HEK293 (cell line): ENCODE data around the gene NPHP4.

ENCODE experiments used
- CTCF ChIA-PET: fragments of 350-600 bp; formaldehyde crosslinking; extraction: SDS; loops from one replicate; lab custom pipeline; 2021; ENCODE audit warnings: antibody characterized with exemption; lab: Yijun Ruan, JAX
- POLR2A ChIA-PET: fragments of 300-600 bp; formaldehyde crosslinking; extraction: SDS; loops from one replicate; lab custom pipeline; 2020; ENCODE audit warnings: antibody characterized with exemption, inconsistent platforms; lab: Yijun Ruan, JAX
- H3K27ac ChIP-seq: fragments of 200-500 bp; sonication (Bioruptor generic); 2 replicates; pipeline ENCODE4 v1.5.1; 2014; ENCODE audit warnings: low read depth, low read length, control low read depth, inconsistent platforms; ENCODE audit errors: extremely low read depth
- H3K36me3 ChIP-seq, 2 experiments: fragments of 200-500 bp in 1 of 2; sonication (Bioruptor generic) in 1 of 2; 1 replicate in 1 of 2; 2 replicates in 1 of 2; pipeline ENCODE4 v1.5.1; 2014 to 2017; ENCODE audit warnings: inconsistent platforms in 2 of 2, low read length in 2 of 2; ENCODE audit not compliant: control insufficient read depth in 2 of 2, insufficient read depth in 1 of 2
- H3K4me1 ChIP-seq: fragments of 200-500 bp; sonication (Bioruptor generic); 2 replicates; pipeline ENCODE4 v1.5.1; 2014; ENCODE audit warnings: mild to moderate bottlenecking, low read length, inconsistent platforms; ENCODE audit not compliant: control insufficient read depth, insufficient read depth
- H3K4me3 ChIP-seq: 2 replicates; pipeline ENCODE4 v1.5.1; 2011; ENCODE audit warnings: low read depth, mild to moderate bottlenecking, control low read depth, low read length, moderate library complexity
- H3K9me3 ChIP-seq: fragments of 200-500 bp; sonication (Bioruptor generic); 2 replicates; pipeline ENCODE4 v1.5.1; 2014; ENCODE audit warnings: low read depth, low read length, inconsistent platforms; ENCODE audit not compliant: control insufficient read depth, insufficient read depth
- GLIS2 ChIP-seq: fragments of 450-650 bp; formaldehyde crosslinking; IDR thresholded peaks from 2 replicates; pipeline ENCODE4 v1.5.1; 2016; ENCODE audit warnings: missing biosample characterization, missing genetic modification characterization
- MYNN ChIP-seq: fragments of 450-650 bp; formaldehyde crosslinking; IDR thresholded peaks from 2 replicates; pipeline ENCODE4 v1.5.1; 2016; ENCODE audit warnings: missing biosample characterization, missing genetic modification characterization, borderline replicate concordance
- OVOL3 ChIP-seq: fragments of 450-650 bp; formaldehyde crosslinking; IDR thresholded peaks from 2 replicates; pipeline ENCODE4 v1.5.1; 2016; ENCODE audit warnings: missing biosample characterization, missing genetic modification characterization
- ZNF202 ChIP-seq: fragments of 450-650 bp; formaldehyde crosslinking; IDR thresholded peaks from 2 replicates; pipeline ENCODE4 v1.5.1; 2016; ENCODE audit warnings: missing biosample characterization, missing genetic modification characterization, borderline replicate concordance
- ZNF366 ChIP-seq: fragments of 450-650 bp; formaldehyde crosslinking; conservative IDR thresholded peaks from 2 replicates; pipeline ENCODE4 v1.5.1; 2016; ENCODE audit warnings: missing biosample characterization, missing genetic modification characterization
- ZNF394 ChIP-seq: fragments of 450-650 bp; formaldehyde crosslinking; IDR thresholded peaks from 2 replicates; pipeline ENCODE4 v1.5.1; 2016; ENCODE audit warnings: missing biosample characterization, missing genetic modification characterization, mild to moderate bottlenecking, moderate library complexity, borderline replicate concordance
- ZNF600 ChIP-seq: fragments of 450-650 bp; formaldehyde crosslinking; IDR thresholded peaks from 2 replicates; pipeline ENCODE4 v1.5.1; 2016; ENCODE audit warnings: missing biosample characterization, missing genetic modification characterization
- ZNF707 ChIP-seq: fragments of 450-650 bp; formaldehyde crosslinking; IDR thresholded peaks from 2 replicates; pipeline ENCODE4 v1.5.1; 2016; ENCODE audit warnings: missing biosample characterization, missing genetic modification characterization
- ZNF791 ChIP-seq: fragments of 450-650 bp; formaldehyde crosslinking; IDR thresholded peaks from 2 replicates; pipeline ENCODE4 v1.5.1; 2016; ENCODE audit warnings: missing biosample characterization, missing genetic modification characterization
- TF ChIP-seq, protein P1 (sequence below): fragments of 450-650 bp; formaldehyde crosslinking; IDR thresholded peaks from 2 replicates; pipeline ENCODE4 v1.5.1; 2016; ENCODE audit warnings: missing biosample characterization, missing genetic modification characterization
- TF ChIP-seq, protein P2 (sequence below): fragments of 450-650 bp; formaldehyde crosslinking; IDR thresholded peaks from 2 replicates; pipeline ENCODE4; 2016; ENCODE audit warnings: missing biosample characterization, missing genetic modification characterization
- TF ChIP-seq, protein P3 (sequence below): fragments of 450-650 bp; formaldehyde crosslinking; IDR thresholded peaks from 2 replicates; pipeline ENCODE4 v1.5.1; 2017; ENCODE audit warnings: missing biosample characterization, missing genetic modification characterization
- TF ChIP-seq, protein P4 (sequence below): fragments of 450-650 bp; formaldehyde crosslinking; IDR thresholded peaks from 2 replicates; pipeline ENCODE4 v1.5.1; 2016; ENCODE audit warnings: missing biosample characterization, missing genetic modification characterization, borderline replicate concordance
- TF ChIP-seq, protein P5 (sequence below): fragments of 450-650 bp; formaldehyde crosslinking; IDR thresholded peaks from 2 replicates; pipeline ENCODE4 v1.5.1; 2016; ENCODE audit warnings: missing biosample characterization, missing genetic modification characterization, low read depth

The NPHP4 gene

DNA sequence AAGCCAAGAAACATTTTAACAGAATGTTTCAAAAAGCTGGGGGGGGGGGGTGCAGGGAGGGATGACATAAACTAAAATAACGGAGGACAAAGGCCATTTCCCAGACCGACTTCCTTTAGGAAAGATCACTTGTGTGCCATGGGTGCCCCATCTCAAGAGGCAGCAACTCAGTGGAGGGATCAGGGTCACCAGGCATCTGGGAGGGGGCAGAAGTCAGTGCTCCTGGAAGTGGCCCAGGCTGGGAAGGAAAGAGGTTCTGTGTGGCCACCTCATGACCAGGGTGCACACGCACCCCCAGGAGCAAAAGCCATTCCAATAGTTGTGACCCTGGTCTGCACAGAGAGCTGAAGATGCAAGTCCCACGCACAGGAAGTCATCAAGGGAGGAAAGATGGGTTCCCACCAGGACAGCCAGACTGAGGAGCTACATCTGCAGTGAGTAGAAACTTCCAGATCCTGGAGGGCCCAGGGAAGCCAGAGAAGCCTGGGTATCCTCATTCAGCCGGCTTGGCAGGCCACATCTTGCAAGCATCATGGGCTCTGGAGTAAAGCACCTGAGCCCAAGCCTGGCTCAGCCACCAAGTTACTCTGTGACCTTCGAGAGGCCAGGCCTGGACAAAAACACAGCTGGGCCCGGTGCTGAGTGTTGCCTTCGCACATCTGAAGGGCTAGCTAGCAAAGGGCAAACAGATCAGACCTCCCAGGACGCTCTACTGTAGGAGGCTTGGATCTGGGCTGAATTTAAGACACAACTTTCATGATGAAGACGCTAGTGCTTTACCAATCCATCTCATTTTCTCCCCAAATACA is 36.0 kb downstream of the NPHP4 start:
- CTCF ChIA-PET = no interaction called here
- H3K36me3 ChIP-seq = peaks cover 0 to 69% of the 10 kb centered on the region in 2 experiments; a peak in 1 of 3 replicates
- POLR2A ChIA-PET = no interaction called here
- no peak overlapping the region for H3K4me3 ChIP-seq
- no peak overlapping the region for H3K27ac ChIP-seq
- TF ChIP-seq, protein P1, sequence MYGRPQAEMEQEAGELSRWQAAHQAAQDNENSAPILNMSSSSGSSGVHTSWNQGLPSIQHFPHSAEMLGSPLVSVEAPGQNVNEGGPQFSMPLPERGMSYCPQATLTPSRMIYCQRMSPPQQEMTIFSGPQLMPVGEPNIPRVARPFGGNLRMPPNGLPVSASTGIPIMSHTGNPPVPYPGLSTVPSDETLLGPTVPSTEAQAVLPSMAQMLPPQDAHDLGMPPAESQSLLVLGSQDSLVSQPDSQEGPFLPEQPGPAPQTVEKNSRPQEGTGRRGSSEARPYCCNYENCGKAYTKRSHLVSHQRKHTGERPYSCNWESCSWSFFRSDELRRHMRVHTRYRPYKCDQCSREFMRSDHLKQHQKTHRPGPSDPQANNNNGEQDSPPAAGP (tag by site-specific recombination) = no peak
- TF ChIP-seq ZNF600 (tag by site-specific recombination) (no peak), OVOL3 (no peak)
- TF ChIP-seq, protein P2, sequence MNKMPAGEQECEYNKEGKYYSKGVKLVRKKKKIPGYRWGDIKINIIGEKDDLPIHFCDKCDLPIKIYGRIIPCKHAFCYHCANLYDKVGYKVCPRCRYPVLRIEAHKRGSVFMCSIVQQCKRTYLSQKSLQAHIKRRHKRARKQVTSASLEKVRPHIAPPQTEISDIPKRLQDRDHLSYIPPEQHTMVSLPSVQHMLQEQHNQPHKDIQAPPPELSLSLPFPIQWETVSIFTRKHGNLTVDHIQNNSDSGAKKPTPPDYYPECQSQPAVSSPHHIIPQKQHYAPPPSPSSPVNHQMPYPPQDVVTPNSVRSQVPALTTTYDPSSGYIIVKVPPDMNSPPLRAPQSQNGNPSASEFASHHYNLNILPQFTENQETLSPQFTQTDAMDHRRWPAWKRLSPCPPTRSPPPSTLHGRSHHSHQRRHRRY (tag by site-specific recombination) = no peak
- H3K4me1 ChIP-seq = no peaks in the 10 kb centered on the region
- no peaks in the 10 kb centered on the region for H3K9me3 ChIP-seq

DNA sequence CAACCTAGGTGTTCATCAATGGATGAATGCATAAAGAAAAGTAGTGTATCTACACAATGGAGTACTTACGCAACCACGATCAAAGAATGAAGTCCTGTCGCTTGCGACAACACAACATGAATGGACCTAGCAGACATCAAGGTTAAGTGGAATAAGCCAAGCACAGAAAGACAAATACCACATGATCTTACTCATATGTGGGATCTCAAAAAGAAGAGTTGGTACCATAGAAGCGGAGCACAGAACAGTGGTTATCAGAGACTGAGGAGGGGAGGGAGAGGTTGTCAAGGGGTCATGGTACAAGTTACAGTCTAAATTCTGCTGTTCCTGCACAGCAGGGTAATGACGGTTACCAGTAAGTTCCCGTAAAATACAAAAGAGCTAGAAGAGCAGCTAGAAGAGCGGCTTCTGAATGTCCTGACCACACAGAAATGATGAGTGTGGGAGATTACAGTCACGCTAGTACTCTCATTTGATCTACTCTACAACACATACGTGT is 36.7 kb downstream of the NPHP4 start:
- peaks cover 0 to 69% of the 10 kb centered on the region in 2 experiments; a peak in 1 of 3 replicates for H3K36me3 ChIP-seq
- H3K4me1 ChIP-seq = no peaks in the 10 kb centered on the region
- no peak overlapping the region for H3K4me3 ChIP-seq
- H3K27ac ChIP-seq = no peak overlapping the region
- no peaks in the 10 kb centered on the region for H3K9me3 ChIP-seq
- TF ChIP-seq, protein P3, sequence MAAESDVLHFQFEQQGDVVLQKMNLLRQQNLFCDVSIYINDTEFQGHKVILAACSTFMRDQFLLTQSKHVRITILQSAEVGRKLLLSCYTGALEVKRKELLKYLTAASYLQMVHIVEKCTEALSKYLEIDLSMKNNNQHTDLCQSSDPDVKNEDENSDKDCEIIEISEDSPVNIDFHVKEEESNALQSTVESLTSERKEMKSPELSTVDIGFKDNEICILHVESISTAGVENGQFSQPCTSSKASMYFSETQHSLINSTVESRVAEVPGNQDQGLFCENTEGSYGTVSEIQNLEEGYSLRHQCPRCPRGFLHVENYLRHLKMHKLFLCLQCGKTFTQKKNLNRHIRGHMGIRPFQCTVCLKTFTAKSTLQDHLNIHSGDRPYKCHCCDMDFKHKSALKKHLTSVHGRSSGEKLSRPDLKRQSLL (tag by site-specific recombination) = no peak
- no peak for TF ChIP-seq ZNF366 (tag by site-specific recombination)
- POLR2A ChIA-PET = no interaction called here
- CTCF ChIA-PET = no interaction called here

DNA sequence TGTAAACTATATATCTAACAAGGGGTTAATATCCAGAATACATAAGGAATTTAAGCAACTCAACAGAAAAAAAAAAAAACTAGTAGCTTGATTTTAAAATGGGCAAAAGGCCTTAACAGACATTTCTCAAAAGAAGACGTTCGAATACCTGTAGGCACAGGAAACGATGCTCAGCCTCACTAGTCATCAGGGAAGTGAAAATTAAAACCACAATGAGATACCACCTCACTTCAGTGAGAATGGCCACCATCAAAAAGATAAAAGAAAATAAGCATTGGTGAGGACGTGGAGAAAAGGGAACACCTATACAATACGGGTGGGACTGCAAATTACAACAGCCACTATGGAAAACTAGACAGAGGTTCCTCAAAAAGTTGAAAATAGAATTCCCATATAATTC is 37.3 kb downstream of the NPHP4 start:
- no peaks in the 10 kb centered on the region for H3K4me1 ChIP-seq
- no peaks in the 10 kb centered on the region for H3K9me3 ChIP-seq
- H3K27ac ChIP-seq = no peak overlapping the region
- ChIA-PET CTCF (no interaction called here), POLR2A (no interaction called here)
- H3K4me3 ChIP-seq = no peak overlapping the region
- H3K36me3 ChIP-seq = peaks cover 0 to 64% of the 10 kb centered on the region in 2 experiments; a peak in 1 of 3 replicates
- TF ChIP-seq, protein P4, sequence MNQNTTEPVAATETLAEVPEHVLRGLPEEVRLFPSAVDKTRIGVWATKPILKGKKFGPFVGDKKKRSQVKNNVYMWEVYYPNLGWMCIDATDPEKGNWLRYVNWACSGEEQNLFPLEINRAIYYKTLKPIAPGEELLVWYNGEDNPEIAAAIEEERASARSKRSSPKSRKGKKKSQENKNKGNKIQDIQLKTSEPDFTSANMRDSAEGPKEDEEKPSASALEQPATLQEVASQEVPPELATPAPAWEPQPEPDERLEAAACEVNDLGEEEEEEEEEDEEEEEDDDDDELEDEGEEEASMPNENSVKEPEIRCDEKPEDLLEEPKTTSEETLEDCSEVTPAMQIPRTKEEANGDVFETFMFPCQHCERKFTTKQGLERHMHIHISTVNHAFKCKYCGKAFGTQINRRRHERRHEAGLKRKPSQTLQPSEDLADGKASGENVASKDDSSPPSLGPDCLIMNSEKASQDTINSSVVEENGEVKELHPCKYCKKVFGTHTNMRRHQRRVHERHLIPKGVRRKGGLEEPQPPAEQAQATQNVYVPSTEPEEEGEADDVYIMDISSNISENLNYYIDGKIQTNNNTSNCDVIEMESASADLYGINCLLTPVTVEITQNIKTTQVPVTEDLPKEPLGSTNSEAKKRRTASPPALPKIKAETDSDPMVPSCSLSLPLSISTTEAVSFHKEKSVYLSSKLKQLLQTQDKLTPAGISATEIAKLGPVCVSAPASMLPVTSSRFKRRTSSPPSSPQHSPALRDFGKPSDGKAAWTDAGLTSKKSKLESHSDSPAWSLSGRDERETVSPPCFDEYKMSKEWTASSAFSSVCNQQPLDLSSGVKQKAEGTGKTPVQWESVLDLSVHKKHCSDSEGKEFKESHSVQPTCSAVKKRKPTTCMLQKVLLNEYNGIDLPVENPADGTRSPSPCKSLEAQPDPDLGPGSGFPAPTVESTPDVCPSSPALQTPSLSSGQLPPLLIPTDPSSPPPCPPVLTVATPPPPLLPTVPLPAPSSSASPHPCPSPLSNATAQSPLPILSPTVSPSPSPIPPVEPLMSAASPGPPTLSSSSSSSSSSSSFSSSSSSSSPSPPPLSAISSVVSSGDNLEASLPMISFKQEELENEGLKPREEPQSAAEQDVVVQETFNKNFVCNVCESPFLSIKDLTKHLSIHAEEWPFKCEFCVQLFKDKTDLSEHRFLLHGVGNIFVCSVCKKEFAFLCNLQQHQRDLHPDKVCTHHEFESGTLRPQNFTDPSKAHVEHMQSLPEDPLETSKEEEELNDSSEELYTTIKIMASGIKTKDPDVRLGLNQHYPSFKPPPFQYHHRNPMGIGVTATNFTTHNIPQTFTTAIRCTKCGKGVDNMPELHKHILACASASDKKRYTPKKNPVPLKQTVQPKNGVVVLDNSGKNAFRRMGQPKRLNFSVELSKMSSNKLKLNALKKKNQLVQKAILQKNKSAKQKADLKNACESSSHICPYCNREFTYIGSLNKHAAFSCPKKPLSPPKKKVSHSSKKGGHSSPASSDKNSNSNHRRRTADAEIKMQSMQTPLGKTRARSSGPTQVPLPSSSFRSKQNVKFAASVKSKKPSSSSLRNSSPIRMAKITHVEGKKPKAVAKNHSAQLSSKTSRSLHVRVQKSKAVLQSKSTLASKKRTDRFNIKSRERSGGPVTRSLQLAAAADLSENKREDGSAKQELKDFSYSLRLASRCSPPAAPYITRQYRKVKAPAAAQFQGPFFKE = no peak
- TF ChIP-seq, protein P3 (tag by site-specific recombination) = no peak
- TF ChIP-seq GLIS2 (no peak), ZNF791 (no peak), ZNF707 (no peak), ZNF202 (no peak), MYNN (no peak), ZNF394 (tag by site-specific recombination) (no peak)
- TF ChIP-seq, protein P2 (tag by site-specific recombination) = no peak
- TF ChIP-seq, protein P5, sequence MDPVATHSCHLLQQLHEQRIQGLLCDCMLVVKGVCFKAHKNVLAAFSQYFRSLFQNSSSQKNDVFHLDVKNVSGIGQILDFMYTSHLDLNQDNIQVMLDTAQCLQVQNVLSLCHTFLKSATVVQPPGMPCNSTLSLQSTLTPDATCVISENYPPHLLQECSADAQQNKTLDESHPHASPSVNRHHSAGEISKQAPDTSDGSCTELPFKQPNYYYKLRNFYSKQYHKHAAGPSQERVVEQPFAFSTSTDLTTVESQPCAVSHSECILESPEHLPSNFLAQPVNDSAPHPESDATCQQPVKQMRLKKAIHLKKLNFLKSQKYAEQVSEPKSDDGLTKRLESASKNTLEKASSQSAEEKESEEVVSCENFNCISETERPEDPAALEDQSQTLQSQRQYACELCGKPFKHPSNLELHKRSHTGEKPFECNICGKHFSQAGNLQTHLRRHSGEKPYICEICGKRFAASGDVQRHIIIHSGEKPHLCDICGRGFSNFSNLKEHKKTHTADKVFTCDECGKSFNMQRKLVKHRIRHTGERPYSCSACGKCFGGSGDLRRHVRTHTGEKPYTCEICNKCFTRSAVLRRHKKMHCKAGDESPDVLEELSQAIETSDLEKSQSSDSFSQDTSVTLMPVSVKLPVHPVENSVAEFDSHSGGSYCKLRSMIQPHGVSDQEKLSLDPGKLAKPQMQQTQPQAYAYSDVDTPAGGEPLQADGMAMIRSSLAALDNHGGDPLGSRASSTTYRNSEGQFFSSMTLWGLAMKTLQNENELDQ (tag by site-specific recombination) = no peak
